ENCODE results near the gene LRCH1.

LRCH1 gene

GRCh38 chr13:46595136-46595884 is 42.3 kb downstream of the LRCH1 start:
- DNase-seq: no peak

DNA sequence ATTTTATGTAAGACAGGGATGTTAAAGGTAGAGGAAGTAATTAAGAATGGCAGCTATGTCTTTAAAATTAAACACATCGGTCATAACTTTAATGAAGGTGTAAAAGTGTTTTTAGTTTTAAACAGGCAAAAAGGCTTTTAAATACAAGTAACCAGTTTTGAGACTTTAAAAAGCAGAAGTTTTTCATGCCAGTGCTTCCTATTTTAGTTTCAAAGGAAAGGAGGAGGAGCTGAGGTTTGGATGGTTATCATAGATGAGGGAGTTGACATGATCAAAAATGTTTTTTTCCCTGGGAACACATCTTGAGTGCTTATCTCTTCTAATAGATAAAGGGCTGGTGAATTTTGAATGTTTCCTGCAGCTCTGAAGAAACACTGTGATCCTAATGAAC is 42.9 kb downstream of the LRCH1 start:
- no peak for DNase-seq

DNA sequence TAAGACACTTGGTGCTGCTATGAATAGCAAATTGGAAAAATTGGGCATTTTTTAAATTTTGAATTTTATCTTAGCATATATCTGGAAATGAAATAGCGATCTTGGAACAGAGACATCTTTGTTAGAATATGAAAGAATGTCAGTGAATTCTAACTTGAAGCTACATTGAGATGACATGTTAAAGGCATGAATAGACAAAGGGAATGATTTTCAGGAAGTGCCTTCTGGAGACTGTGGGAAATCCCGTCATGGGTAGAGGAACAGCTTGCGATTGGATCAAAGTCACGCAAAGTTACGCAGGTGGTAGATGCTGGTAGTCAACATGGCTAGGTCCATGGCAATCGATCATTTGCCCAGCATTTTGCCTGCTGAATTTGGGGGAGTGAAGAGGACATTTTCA is 43.5 kb downstream of the LRCH1 start:
- no peak for DNase-seq

GRCh38 chr13:46598140-46598819 is 45.3 kb downstream of the LRCH1 start:
- DNase-seq: no peak

DNA sequence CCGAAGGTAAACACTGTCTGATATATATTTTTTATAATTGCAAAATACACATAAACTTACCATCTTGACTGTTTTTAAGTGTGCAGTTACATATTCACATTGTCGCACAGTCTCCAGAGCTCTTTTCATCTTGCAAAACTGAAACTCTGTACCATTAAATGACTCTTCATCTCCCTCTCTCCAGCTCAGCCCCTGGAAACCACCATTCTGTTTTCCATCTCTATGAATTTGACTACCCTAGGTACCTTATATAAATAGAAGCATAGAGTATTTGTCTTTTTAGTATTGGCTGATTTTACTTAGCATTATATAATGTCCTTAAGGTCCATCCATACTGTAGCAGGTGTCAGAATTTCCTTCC is 45.8 kb downstream of the LRCH1 start:
- no peak for DNase-seq

GRCh38 chr13:46600943-46601311 is 48.0 kb downstream of the LRCH1 start:
- no peak for DNase-seq

GRCh38 chr13:46602531-46602930 is 49.6 kb downstream of the LRCH1 start:
- no peak for DNase-seq

- no peak for DNase-seq
Observed at GRCh38 chr13:46603165-46603603, 50.2 kb downstream of the LRCH1 start.

GRCh38 chr13:46604226-46604990 is 51.4 kb downstream of the LRCH1 start:
- DNase-seq: no peak

- DNase-seq: no peak
Observed at GRCh38 chr13:46605076-46605824, 52.3 kb downstream of the LRCH1 start.

- no peak for DNase-seq
Observed at GRCh38 chr13:46605825-46606554, 53.0 kb downstream of the LRCH1 start.

DNA sequence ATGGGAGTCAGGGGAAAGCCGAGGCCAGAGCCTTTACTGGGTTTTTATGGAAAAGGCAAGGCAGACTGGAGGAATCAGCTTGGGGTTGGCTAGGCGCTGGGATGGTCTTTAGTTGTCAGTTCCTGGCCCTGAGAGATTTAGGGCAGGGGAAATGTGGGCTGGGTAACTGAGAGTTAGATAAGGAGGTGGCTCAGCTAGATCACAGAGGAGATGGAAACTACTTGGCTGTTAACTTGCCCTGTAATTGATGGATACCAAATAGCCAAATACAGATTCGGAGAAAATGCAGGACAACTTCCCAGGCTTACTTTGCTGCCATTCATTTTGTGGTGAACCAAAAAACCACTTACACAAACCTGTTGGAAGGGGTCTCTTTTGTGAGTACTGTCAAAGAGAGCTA is 54.0 kb downstream of the LRCH1 start:
- no peak for DNase-seq

DNA sequence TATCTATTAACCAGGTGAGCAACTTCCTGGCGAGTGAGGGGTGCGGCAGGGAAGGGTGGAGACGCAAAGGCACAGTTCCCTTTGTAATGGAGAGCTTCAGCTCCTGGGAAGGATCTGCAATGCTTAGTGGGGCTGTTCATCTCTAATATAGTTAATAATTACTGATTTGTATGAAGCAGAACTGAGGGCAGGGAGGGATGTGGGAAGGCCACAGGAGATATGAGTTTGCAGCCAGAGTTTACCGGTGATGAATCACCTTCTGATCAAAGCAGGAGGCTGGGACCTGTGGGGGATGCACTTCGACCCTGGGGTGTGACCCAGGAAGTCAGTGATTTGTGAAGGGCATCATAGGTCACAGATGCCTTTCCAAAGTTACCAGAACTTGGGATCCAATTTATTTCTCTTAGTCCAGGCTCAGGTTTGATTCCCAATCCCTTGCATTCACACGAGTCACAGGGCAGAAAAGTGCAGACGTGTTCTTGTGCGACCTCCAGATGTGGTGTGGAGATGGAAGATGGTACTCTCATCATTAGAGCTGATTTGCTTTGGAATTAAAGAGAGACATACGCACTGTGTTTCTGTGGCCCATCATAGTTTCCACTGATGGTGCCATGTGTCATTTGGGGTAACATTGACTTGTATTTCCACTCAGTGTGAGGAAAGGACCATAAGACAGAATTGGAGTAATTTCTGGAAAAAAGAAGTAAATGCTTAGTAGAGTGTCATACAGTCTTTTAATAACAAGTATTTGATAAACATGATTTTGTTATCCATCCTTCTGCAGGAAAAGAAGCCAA is 55.0 kb downstream of the LRCH1 start:
- DNase-seq: no peak

GRCh38 chr13:46609052-46609451 is 56.1 kb downstream of the LRCH1 start:
- no peak for DNase-seq

- no peak for DNase-seq
Observed at GRCh38 chr13:46609726-46610125, 56.8 kb downstream of the LRCH1 start.

DNA sequence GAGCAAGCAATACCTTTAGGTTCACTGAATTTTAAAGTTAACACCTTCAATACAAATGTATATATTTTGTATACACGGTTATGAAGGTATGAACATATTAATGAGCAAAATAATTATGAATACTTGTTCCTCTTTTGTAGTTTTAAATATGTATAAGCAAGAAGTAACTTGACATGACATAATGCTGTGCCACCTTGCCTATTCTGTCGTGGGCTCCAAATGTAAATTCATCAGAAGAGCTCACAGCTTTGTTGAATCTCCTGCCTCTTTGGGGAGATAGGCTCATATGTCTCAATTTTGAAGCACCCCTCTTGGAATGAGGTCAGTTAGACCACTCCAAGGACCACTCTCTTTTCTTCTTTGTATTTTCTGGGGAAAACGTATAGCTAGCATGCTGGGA is 59.3 kb downstream of the LRCH1 start:
- no peak for DNase-seq

DNA sequence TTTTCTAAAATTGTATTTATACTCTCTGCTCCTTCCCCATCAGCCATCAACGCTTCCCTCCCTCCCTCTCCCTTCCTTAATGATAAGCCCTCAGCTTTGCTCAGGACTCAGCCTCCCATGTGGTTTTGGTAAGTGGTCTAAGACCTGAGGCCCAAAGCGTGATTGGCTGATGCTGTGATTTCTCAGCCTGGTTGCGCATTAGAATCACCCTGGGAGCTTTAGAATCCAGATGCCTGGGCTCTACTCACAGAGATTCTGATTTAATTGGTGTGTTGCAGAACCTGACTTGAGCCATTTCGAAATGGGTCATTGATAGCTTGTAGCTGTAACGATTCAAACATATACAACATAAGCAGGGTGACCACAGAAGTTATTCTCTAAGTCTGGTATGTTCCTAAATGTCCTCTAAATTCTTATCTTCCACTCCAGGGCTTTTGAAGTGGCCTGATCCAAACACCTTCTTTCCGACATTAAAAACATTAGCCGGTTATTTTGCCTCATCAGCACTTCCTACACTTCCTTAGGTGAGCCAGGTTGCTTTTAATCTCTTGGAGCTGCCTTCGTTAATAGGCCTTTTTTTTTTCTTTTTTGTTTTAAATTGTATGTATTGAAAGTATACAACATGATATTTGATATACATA is 60.6 kb downstream of the LRCH1 start:
- no peak for DNase-seq

DNA sequence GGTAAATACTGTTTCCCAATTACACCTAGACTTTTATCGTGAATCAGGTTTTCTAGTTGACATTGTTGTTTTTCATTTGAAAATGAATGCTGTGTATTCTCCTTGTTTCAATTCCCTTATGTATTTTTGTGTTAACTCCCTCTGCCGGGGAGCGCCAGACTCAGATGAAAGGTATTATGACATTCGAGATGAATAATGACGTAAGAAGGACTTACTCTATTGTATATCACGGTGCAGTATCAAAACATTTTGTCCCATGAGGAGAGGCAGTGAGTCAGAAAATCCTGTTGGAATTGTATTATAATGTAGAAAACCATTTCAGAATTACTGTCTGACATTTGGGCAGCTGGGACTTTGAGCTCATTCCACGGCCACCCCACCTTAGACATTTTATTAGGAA is 61.6 kb downstream of the LRCH1 start:
- DNase-seq: no peak

GRCh38 chr13:46615888-46616531 is 63.0 kb downstream of the LRCH1 start:
- DNase-seq: no peak

GRCh38 chr13:46617229-46617721 is 64.3 kb downstream of the LRCH1 start:
- DNase-seq: no peak
